Body of pancreas (tissue), 4 donors: ENCODE measurements around the gene PRR19. TPM values are rescaled to one million over a fixed set of nuclear protein-coding genes. Genes with fewer than 3 reads are reported as not detected.

Experiments used
- ATAC-seq: fragments of 150-250 bp; one replicate; pipeline ENCODE4 v1.9.1; 2016
- DNase-seq, 4 donors: peaks; one replicate each; pipeline ENCODE4 v3.0.0-alpha.2; 2019
- H3K27ac ChIP-seq, 4 donors: fragments of 200-600 bp; sonication (generic); 1 replicate in 3 of 4; 2 replicates in 1 of 4; pipeline versions ENCODE4 v1.5.1 to v1.6.1; 2016 to 2019; ENCODE audit warnings: mild to moderate bottlenecking in 1 of 4, mixed read lengths in 1 of 4, moderate library complexity in 1 of 4
- H3K27me3 ChIP-seq, 2 donors: fragments of 200-600 bp; sonication (generic); one replicate each; pipeline ENCODE4 v1.6.0; 2016; ENCODE audit warnings: mild to moderate bottlenecking in 1 of 2
- H3K36me3 ChIP-seq, 2 donors: fragments of 200-600 bp; sonication (generic); replicated peaks in 1 of 2; 2 replicates each; pipeline ENCODE4 v1.5.1; 2016; ENCODE audit warnings: low read depth in 2 of 2; ENCODE audit not compliant: insufficient read depth in 1 of 2
- H3K4me1 ChIP-seq: fragments of 200-600 bp; sonication (generic); one replicate; pipeline ENCODE4 v1.6.0; 2016
- H3K4me3 ChIP-seq, 2 donors: fragments of 200-600 bp; sonication (generic); 1 replicate in 1 of 2; 2 replicates in 1 of 2; pipeline ENCODE4 v1.5.1; 2016 to 2019
- H3K9me3 ChIP-seq, 3 donors: fragments of 200-600 bp; sonication (generic); 1 replicate in 2 of 3; 2 replicates in 1 of 3; pipeline ENCODE4 v1.5.1; 2016
- CTCF ChIP-seq, 7 experiments: fragments of 450-650 bp in 4 of 7; fragments of 200-600 bp in 3 of 7; sonication (generic) in 3 of 7; IDR thresholded peaks; one replicate each; pipeline ENCODE4 v1.5.1; 2016 to 2019; ENCODE audit warnings: antibody characterized with exemption in 7 of 7
- POLR2A ChIP-seq, 3 donors: fragments of 450-650 bp; IDR thresholded peaks; one replicate each; pipeline ENCODE4 v1.6.1; 2016; ENCODE audit warnings: antibody characterized with exemption in 3 of 3, mild to moderate bottlenecking in 2 of 3
- WGBS, 2 donors: methylation state at CpG; one replicate each; pipeline ENCODE4 v1.1.5; 2017; 5-methylcytosine and 5-hydroxymethylcytosine counted together
- intact Hi-C: fragments of 100-400 bp; cut with DNase I; formaldehyde crosslinking; loops from one replicate; pipeline ENCODE4 v1.15.1; 2023
- total RNA-seq, 2 donors: library from RNA; depleted of rRNA; stranded (reverse); fragments of >200 nt; gene quantifications; one replicate each; pipeline ENCODE4 v1.1.0, GENCODE V29; 2016

PRR19 gene
- total RNA-seq, 2 donors from 2014 or later, result 0.52 TPM; not detected in 1

DNA sequence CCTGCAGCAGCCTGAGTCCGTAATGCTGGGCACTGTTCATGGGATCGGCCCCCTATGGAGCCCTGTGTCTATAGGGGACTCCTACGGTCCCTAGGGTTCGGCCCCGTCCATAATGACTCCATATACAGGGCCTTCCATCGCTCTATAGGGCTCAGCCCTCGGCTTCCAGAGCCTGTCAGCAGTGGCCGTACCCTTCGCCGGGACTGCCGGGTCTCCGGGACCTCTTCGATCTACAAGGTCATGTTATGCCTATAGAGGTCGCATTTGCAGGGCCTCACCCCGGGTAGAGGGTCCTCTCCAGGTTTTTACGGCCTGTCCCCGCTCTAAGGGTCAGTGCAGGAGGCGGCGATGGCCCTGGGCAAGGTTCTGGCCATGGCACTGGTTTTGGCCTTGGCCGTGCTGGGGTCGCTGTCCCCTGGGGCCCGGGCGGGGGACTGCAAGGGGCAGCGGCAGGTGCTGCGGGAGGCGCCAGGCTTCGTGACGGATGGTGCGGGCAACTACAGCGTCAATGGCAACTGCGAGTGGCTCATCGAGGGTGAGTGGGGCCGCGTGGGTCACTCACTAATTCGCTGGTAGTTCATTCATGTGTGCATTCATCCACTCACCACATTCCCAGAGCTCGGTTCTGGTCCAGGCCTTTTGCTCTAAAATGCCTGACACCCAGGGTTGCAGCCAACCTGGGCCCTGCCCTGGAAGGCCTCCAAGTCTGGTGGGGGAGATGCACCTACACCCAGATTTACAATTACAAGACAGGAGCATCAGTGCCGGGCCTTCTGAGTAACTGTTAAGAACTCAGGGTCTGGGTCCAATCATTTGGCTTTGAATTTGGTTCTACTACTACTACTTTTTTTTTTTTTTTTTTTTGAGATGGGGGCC, 24.2 kb downstream of the PRR19 start:
- ATAC-seq (peak; percentile 8), DNase-seq (peak in 1 of 4 donors; percentile 22)
- Histone ChIP-seq H3K36me3 (no peaks in the 10 kb centered on the region), H3K27ac (peak overlapping the region in 3 of 4 donors; percentile 53 to 72 (median 71)), H3K4me1 (peaks cover 37% of the 10 kb centered on the region), H3K4me3 (peak overlapping the region; percentile 71 to 72), H3K9me3 (no peaks in the 10 kb centered on the region), H3K27me3 (peaks cover 0 to 14% of the 10 kb centered on the region in 2 donors)
- TF ChIP-seq POLR2A (IDR thresholded peaks at IDR 0.05) (no peak), CTCF (IDR thresholded peaks at IDR 0.05) (peak in 1 of 7 experiments; percentile 7)
- WGBS, 2 donors, result 5 to 20% methylated on average over 5 to 37 of the region's 37 CpGs
- intact Hi-C loops, result no loop called here

- Histone ChIP-seq H3K4me3 (no peak overlapping the region), H3K4me1 (peaks cover 37% of the 10 kb centered on the region), H3K27me3 (peaks cover 0 to 14% of the 10 kb centered on the region in 2 donors), H3K36me3 (no peaks in the 10 kb centered on the region), H3K27ac (no peak overlapping the region), H3K9me3 (no peaks in the 10 kb centered on the region)
- intact Hi-C loops, result no loop called here
- DNase-seq (no peak), ATAC-seq (no peak)
- TF ChIP-seq POLR2A (IDR thresholded peaks at IDR 0.05) (no peak), CTCF (IDR thresholded peaks at IDR 0.05) (no peak)
Measured at GRCh38 chr19:42326969-42327368, 25.0 kb downstream of the PRR19 start.

- TF ChIP-seq CTCF (IDR thresholded peaks at IDR 0.05) (no peak), POLR2A (IDR thresholded peaks at IDR 0.05) (no peak)
- ATAC-seq, result no peak
- H3K27ac ChIP-seq, result no peak overlapping the region
- intact Hi-C loops, result no loop called here
- no peaks in the 10 kb centered on the region for H3K9me3 ChIP-seq
- H3K4me1 ChIP-seq, result peaks cover 37% of the 10 kb centered on the region
- no peak overlapping the region for H3K4me3 ChIP-seq
- no peak for DNase-seq
- 74 to 89% methylated on average over 5 of the region's 5 CpGs for WGBS, 2 donors
- H3K27me3 ChIP-seq, result peaks cover 0 to 14% of the 10 kb centered on the region in 2 donors
- no peaks in the 10 kb centered on the region for H3K36me3 ChIP-seq
Measured at GRCh38 chr19:42327381-42327780, 25.4 kb downstream of the PRR19 start.

- Histone ChIP-seq H3K36me3 (no peaks in the 10 kb centered on the region), H3K9me3 (no peaks in the 10 kb centered on the region), H3K4me3 (no peak overlapping the region), H3K27ac (no peak overlapping the region), H3K4me1 (peaks cover 37% of the 10 kb centered on the region), H3K27me3 (peaks cover 0 to 14% of the 10 kb centered on the region in 2 donors)
- no peak for ATAC-seq
- TF ChIP-seq CTCF (IDR thresholded peaks at IDR 0.05), result no peak
- TF ChIP-seq POLR2A (IDR thresholded peaks at IDR 0.05), result no peak
- intact Hi-C loops, result no loop called here
- 25 to 42% methylated on average over 1 of the region's 1 CpG for WGBS, 2 donors
- no peak for DNase-seq
Measured at GRCh38 chr19:42328106-42328505, 26.2 kb downstream of the PRR19 start.
